ENCODE results near the gene EPB41L4A.
"Not testable (repeated sequence)": the region's sequence is repeated elsewhere in the genome, so short reads cannot be mapped to it uniquely, and the experiment has no call there.

EPB41L4A gene

GRCh38 chr5:112415552-112415951 is 3.5 kb downstream of the EPB41L4A start:
- H3K4me3 Mint-ChIP-seq, result no peak overlapping the region
- peaks cover 30% of the 10 kb centered on the region for H3K27me3 Mint-ChIP-seq
- H3K4me1 Mint-ChIP-seq (ENCODE audit: low read depth), result peaks cover 11% of the 10 kb centered on the region
- no peaks in the 10 kb centered on the region for H3K9me3 Mint-ChIP-seq (ENCODE audit: low read depth)
- H3K27ac Mint-ChIP-seq, result no peak overlapping the region
- H3K36me3 Mint-ChIP-seq, result no peaks in the 10 kb centered on the region

GRCh38 chr5:112413611-112414010 is 5.5 kb downstream of the EPB41L4A start:
- H3K36me3 Mint-ChIP-seq, result no peaks in the 10 kb centered on the region
- H3K27ac Mint-ChIP-seq, result no peak overlapping the region
- H3K9me3 Mint-ChIP-seq (ENCODE audit: low read depth), result no peaks in the 10 kb centered on the region
- H3K4me1 Mint-ChIP-seq (ENCODE audit: low read depth), result peaks cover 9% of the 10 kb centered on the region
- peaks cover 29% of the 10 kb centered on the region for H3K27me3 Mint-ChIP-seq
- no peak overlapping the region for H3K4me3 Mint-ChIP-seq

GRCh38 chr5:112412346-112412745 is 6.7 kb downstream of the EPB41L4A start:
- Mint-ChIP-seq H3K9me3 (ENCODE audit: low read depth) (no peaks in the 10 kb centered on the region), H3K27me3 (peaks cover 21% of the 10 kb centered on the region), H3K4me3 (no peak overlapping the region), H3K4me1 (ENCODE audit: low read depth) (no peaks in the 10 kb centered on the region), H3K27ac (no peak overlapping the region), H3K36me3 (no peaks in the 10 kb centered on the region)

GRCh38 chr5:112411903-112412302 is 7.2 kb downstream of the EPB41L4A start:
- peaks cover 18% of the 10 kb centered on the region for H3K27me3 Mint-ChIP-seq
- H3K9me3 Mint-ChIP-seq (ENCODE audit: low read depth), result no peaks in the 10 kb centered on the region
- no peaks in the 10 kb centered on the region for H3K36me3 Mint-ChIP-seq
- no peak overlapping the region for H3K4me3 Mint-ChIP-seq
- no peaks in the 10 kb centered on the region for H3K4me1 Mint-ChIP-seq (ENCODE audit: low read depth)
- H3K27ac Mint-ChIP-seq, result no peak overlapping the region

- no peak overlapping the region for H3K27ac Mint-ChIP-seq
- no peaks in the 10 kb centered on the region for H3K4me1 Mint-ChIP-seq (ENCODE audit: low read depth)
- H3K36me3 Mint-ChIP-seq, result no peaks in the 10 kb centered on the region
- no peaks in the 10 kb centered on the region for H3K9me3 Mint-ChIP-seq (ENCODE audit: low read depth)
- no peak overlapping the region for H3K4me3 Mint-ChIP-seq
- peaks cover 10% of the 10 kb centered on the region for H3K27me3 Mint-ChIP-seq
These were observed 11.4 kb downstream of the EPB41L4A start for GRCh38 chr5:112407666-112408065.

GRCh38 chr5:112407240-112407639 is 11.8 kb downstream of the EPB41L4A start:
- H3K4me1 Mint-ChIP-seq (ENCODE audit: low read depth), result no peaks in the 10 kb centered on the region
- H3K36me3 Mint-ChIP-seq, result no peaks in the 10 kb centered on the region
- no peaks in the 10 kb centered on the region for H3K9me3 Mint-ChIP-seq (ENCODE audit: low read depth)
- peaks cover 9% of the 10 kb centered on the region for H3K27me3 Mint-ChIP-seq
- no peak overlapping the region for H3K27ac Mint-ChIP-seq
- H3K4me3 Mint-ChIP-seq, result no peak overlapping the region

- H3K27ac Mint-ChIP-seq, result no peak overlapping the region
- no peak overlapping the region for H3K4me3 Mint-ChIP-seq
- H3K9me3 Mint-ChIP-seq (ENCODE audit: low read depth), result no peaks in the 10 kb centered on the region
- H3K27me3 Mint-ChIP-seq, result peaks cover 9% of the 10 kb centered on the region
- no peaks in the 10 kb centered on the region for H3K36me3 Mint-ChIP-seq
- no peaks in the 10 kb centered on the region for H3K4me1 Mint-ChIP-seq (ENCODE audit: low read depth)
These were observed 16.0 kb downstream of the EPB41L4A start for GRCh38 chr5:112403069-112403468.

GRCh38 chr5:112401924-112402323 is 17.2 kb downstream of the EPB41L4A start:
- no peaks in the 10 kb centered on the region for H3K36me3 Mint-ChIP-seq
- peaks cover 9% of the 10 kb centered on the region for H3K27me3 Mint-ChIP-seq
- no peaks in the 10 kb centered on the region for H3K4me1 Mint-ChIP-seq (ENCODE audit: low read depth)
- H3K4me3 Mint-ChIP-seq, result no peak overlapping the region
- no peaks in the 10 kb centered on the region for H3K9me3 Mint-ChIP-seq (ENCODE audit: low read depth)
- H3K27ac Mint-ChIP-seq, result no peak overlapping the region

GRCh38 chr5:112397690-112398089 is 21.4 kb downstream of the EPB41L4A start:
- Mint-ChIP-seq H3K4me3 (no peak overlapping the region), H3K9me3 (ENCODE audit: low read depth) (no peaks in the 10 kb centered on the region)

GRCh38 chr5:112396430-112396829 is 22.6 kb downstream of the EPB41L4A start:
- H3K4me1 Mint-ChIP-seq (ENCODE audit: low read depth), result no peaks in the 10 kb centered on the region
- H3K27me3 Mint-ChIP-seq, result peaks cover 5% of the 10 kb centered on the region
- H3K36me3 Mint-ChIP-seq, result no peaks in the 10 kb centered on the region
- H3K27ac Mint-ChIP-seq, result no peak overlapping the region
- H3K9me3 Mint-ChIP-seq (ENCODE audit: low read depth), result no peaks in the 10 kb centered on the region
- H3K4me3 Mint-ChIP-seq, result no peak overlapping the region

More at GRCh38 chr5:112397690-112398089, 21.4 kb downstream of the EPB41L4A start:
- peaks cover 4% of the 10 kb centered on the region for H3K27me3 Mint-ChIP-seq
- no peak overlapping the region for H3K27ac Mint-ChIP-seq
- no peaks in the 10 kb centered on the region for H3K4me1 Mint-ChIP-seq (ENCODE audit: low read depth)
- no peaks in the 10 kb centered on the region for H3K36me3 Mint-ChIP-seq

- not testable (repeated sequence) for H3K9me3 Mint-ChIP-seq (ENCODE audit: low read depth); H3K27me3 Mint-ChIP-seq; H3K27ac Mint-ChIP-seq; H3K36me3 Mint-ChIP-seq; H3K4me3 Mint-ChIP-seq; H3K4me1 Mint-ChIP-seq (ENCODE audit: low read depth)
These were observed 23.8 kb downstream of the EPB41L4A start for GRCh38 chr5:112395299-112395698.

GRCh38 chr5:112390327-112390726 is 28.8 kb downstream of the EPB41L4A start:
- Mint-ChIP-seq H3K27ac (no peak overlapping the region), H3K9me3 (ENCODE audit: low read depth) (no peaks in the 10 kb centered on the region), H3K4me3 (no peak overlapping the region), H3K4me1 (ENCODE audit: low read depth) (no peaks in the 10 kb centered on the region), H3K27me3 (peaks cover 6% of the 10 kb centered on the region), H3K36me3 (no peaks in the 10 kb centered on the region)

- no peak overlapping the region for H3K4me3 Mint-ChIP-seq
- no peaks in the 10 kb centered on the region for H3K9me3 Mint-ChIP-seq (ENCODE audit: low read depth)
- peaks cover 6% of the 10 kb centered on the region for H3K27me3 Mint-ChIP-seq
- H3K27ac Mint-ChIP-seq, result no peak overlapping the region
- no peaks in the 10 kb centered on the region for H3K36me3 Mint-ChIP-seq
- H3K4me1 Mint-ChIP-seq (ENCODE audit: low read depth), result no peaks in the 10 kb centered on the region
These were observed 30.3 kb downstream of the EPB41L4A start for GRCh38 chr5:112388739-112389138.

- Mint-ChIP-seq H3K9me3 (ENCODE audit: low read depth) (no peaks in the 10 kb centered on the region), H3K36me3 (no peaks in the 10 kb centered on the region), H3K27ac (no peak overlapping the region), H3K27me3 (peaks cover 6% of the 10 kb centered on the region), H3K4me1 (ENCODE audit: low read depth) (no peaks in the 10 kb centered on the region), H3K4me3 (no peak overlapping the region)
These were observed 31.0 kb downstream of the EPB41L4A start for GRCh38 chr5:112388074-112388473.

- H3K27me3 Mint-ChIP-seq, result peaks cover 4% of the 10 kb centered on the region
- no peaks in the 10 kb centered on the region for H3K4me1 Mint-ChIP-seq (ENCODE audit: low read depth)
- H3K27ac Mint-ChIP-seq, result no peak overlapping the region
- H3K9me3 Mint-ChIP-seq (ENCODE audit: low read depth), result no peaks in the 10 kb centered on the region
- no peak overlapping the region for H3K4me3 Mint-ChIP-seq
- no peaks in the 10 kb centered on the region for H3K36me3 Mint-ChIP-seq
These were observed 32.3 kb downstream of the EPB41L4A start for GRCh38 chr5:112386766-112387165.

GRCh38 chr5:112385969-112386368 is 33.1 kb downstream of the EPB41L4A start:
- no peaks in the 10 kb centered on the region for H3K4me1 Mint-ChIP-seq (ENCODE audit: low read depth)
- no peak overlapping the region for H3K4me3 Mint-ChIP-seq
- no peaks in the 10 kb centered on the region for H3K36me3 Mint-ChIP-seq

More at GRCh38 chr5:112385969-112386368, 33.1 kb downstream of the EPB41L4A start:
- Mint-ChIP-seq H3K9me3 (ENCODE audit: low read depth) (no peaks in the 10 kb centered on the region), H3K27ac (no peak overlapping the region), H3K27me3 (peaks cover 4% of the 10 kb centered on the region)
